ENCODE results near the gene TTC7B. TPM values are rescaled to one million over a fixed set of nuclear protein-coding genes. Genes with fewer than 3 reads are reported as not detected.

Gene TTC7B
- total RNA-seq, 1 donor from 2014 or later: 20.6 TPM

DNA sequence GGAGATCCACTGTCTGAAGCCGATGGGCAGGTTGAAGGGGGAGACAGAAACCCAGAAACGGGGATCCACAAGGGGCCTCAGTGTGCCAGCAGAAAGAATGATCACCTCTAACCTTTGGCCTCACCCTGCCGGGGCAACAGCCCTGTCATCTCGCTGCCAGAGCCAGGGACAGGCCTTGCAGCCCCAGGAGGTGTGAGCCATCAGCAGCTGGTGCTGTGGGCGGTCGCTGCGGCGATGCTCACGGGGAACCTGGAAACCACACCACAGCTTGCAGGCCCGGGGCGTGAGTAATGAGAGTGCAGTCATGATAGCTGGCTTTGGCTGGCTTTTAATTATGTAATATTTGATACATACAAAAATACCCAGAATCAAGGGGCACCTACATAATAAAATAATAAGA lies 4.7 kb upstream of the TTC7B start:
- no peaks in the 10 kb centered on the region for H3K4me1 ChIP-seq
- Mint-ChIP-seq H3K9me3 (peaks cover 33% of the 10 kb centered on the region), H3K27ac (peak overlapping the region; percentile 28), H3K4me1 (peaks cover 14% of the 10 kb centered on the region), H3K36me3 (no peaks in the 10 kb centered on the region), H3K4me3 (no peak overlapping the region), H3K27me3 (ENCODE audit: insufficient read depth, low read depth) (peaks cover 12% of the 10 kb centered on the region)
- H3K79me2 ChIP-seq (ENCODE audit: low read depth): no peaks in the 10 kb centered on the region
- no peaks in the 10 kb centered on the region for H3K36me3 ChIP-seq
- TF ChIP-seq EZH2 (IDR thresholded peaks at IDR 0.05): no peak
- TF ChIP-seq, protein P1, sequence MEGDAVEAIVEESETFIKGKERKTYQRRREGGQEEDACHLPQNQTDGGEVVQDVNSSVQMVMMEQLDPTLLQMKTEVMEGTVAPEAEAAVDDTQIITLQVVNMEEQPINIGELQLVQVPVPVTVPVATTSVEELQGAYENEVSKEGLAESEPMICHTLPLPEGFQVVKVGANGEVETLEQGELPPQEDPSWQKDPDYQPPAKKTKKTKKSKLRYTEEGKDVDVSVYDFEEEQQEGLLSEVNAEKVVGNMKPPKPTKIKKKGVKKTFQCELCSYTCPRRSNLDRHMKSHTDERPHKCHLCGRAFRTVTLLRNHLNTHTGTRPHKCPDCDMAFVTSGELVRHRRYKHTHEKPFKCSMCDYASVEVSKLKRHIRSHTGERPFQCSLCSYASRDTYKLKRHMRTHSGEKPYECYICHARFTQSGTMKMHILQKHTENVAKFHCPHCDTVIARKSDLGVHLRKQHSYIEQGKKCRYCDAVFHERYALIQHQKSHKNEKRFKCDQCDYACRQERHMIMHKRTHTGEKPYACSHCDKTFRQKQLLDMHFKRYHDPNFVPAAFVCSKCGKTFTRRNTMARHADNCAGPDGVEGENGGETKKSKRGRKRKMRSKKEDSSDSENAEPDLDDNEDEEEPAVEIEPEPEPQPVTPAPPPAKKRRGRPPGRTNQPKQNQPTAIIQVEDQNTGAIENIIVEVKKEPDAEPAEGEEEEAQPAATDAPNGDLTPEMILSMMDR (IDR thresholded peaks at IDR 0.05): no peak
- TF ChIP-seq EZH2phosphoT487 (IDR thresholded peaks at IDR 0.05): no peak
- no peaks in the 10 kb centered on the region for H3K9me3 ChIP-seq (ENCODE audit: low read depth)
- no peak overlapping the region for H3K4me3 ChIP-seq
- no peak overlapping the region for H2AFZ ChIP-seq (replicated peaks)
- H3F3A ChIP-seq (ENCODE audit: low read depth): no peaks in the 10 kb centered on the region
- H3K27ac ChIP-seq: no peak overlapping the region
- no peak overlapping the region for H3K4me2 ChIP-seq
- no peaks in the 10 kb centered on the region for H4K20me1 ChIP-seq (ENCODE audit: low read depth)
- DNase-seq (ENCODE audit: low spot score): no peak
- H3K9ac ChIP-seq: no peak overlapping the region
- H3K27me3 ChIP-seq: peaks cover 9% of the 10 kb centered on the region

DNA sequence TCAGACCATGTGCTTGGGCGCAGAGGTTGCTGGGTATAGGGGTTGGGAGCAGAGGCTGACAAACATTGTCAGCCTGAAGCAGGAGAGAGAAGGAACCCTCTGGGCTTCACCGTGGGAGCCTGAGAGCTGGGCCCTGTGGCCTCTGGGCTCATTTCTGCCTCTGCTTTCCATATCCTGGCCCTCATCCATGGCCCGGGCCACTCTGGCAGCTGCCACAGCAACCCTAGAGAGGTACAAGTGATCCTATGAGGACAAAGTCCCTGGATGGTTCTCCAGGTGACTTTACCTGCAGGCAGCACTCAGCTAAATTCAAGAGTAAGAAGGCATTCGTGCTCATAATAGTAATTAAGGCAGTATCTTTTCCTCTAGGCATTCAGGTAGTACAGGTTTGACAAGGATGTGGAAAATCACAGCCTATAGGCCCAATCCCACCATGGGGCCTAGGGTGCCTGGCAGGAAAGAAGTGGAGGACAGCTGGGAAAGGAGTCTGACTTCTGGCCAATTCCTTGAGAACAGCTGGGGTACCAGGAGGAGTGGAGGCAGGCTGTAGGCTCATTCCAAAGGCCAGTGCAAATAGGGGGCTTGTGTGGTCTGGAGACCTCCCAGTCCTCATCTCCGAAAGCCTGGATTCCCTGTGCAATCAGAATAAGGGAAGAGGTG lies 3.6 kb upstream of the TTC7B start:
- no peak overlapping the region for H3K4me3 Mint-ChIP-seq
- no peak for DNase-seq (ENCODE audit: low spot score)
- peaks cover 12% of the 10 kb centered on the region for H3K27me3 Mint-ChIP-seq (ENCODE audit: insufficient read depth, low read depth)
- Histone ChIP-seq H3F3A (ENCODE audit: low read depth) (no peaks in the 10 kb centered on the region), H3K9ac (no peak overlapping the region), H3K9me3 (ENCODE audit: low read depth) (no peaks in the 10 kb centered on the region), H3K79me2 (ENCODE audit: low read depth) (no peaks in the 10 kb centered on the region), H3K4me1 (no peaks in the 10 kb centered on the region), H3K27me3 (peaks cover 18% of the 10 kb centered on the region), H3K36me3 (no peaks in the 10 kb centered on the region), H3K4me2 (no peak overlapping the region), H3K4me3 (no peak overlapping the region), H2AFZ (replicated peaks) (no peak overlapping the region), H4K20me1 (ENCODE audit: low read depth) (no peaks in the 10 kb centered on the region), H3K27ac (no peak overlapping the region)
- H3K4me1 Mint-ChIP-seq: peaks cover 22% of the 10 kb centered on the region
- TF ChIP-seq EZH2phosphoT487 (IDR thresholded peaks at IDR 0.05): no peak
- no peak overlapping the region for H3K27ac Mint-ChIP-seq
- H3K36me3 Mint-ChIP-seq: no peaks in the 10 kb centered on the region
- peaks cover 26% of the 10 kb centered on the region for H3K9me3 Mint-ChIP-seq

DNA sequence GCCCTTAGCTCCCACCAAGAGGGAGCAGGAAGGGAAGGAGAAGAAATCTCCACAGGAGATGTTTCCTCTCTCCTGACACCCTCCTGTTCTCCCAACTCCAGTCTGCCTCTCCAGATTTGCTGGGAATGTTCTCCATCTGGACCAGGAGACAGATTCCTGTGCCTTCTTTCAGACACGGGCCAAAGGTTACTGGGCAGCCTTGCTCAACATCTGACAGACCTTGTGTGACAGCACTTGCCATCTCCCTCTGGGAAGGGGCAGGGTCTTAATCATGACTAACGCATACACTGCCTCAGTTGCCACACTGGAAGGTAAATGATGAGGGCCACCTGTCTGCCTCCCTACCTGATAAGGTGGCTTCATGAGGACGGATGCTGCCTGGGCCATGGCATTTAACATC lies 2.5 kb upstream of the TTC7B start:
- peaks cover 12% of the 10 kb centered on the region for H3K27me3 Mint-ChIP-seq (ENCODE audit: insufficient read depth, low read depth)
- TF ChIP-seq EZH2phosphoT487 (IDR thresholded peaks at IDR 0.05) (no peak), EZH2 (IDR thresholded peaks at IDR 0.05) (no peak)
- TF ChIP-seq, protein P1 (IDR thresholded peaks at IDR 0.05): no peak

DNA sequence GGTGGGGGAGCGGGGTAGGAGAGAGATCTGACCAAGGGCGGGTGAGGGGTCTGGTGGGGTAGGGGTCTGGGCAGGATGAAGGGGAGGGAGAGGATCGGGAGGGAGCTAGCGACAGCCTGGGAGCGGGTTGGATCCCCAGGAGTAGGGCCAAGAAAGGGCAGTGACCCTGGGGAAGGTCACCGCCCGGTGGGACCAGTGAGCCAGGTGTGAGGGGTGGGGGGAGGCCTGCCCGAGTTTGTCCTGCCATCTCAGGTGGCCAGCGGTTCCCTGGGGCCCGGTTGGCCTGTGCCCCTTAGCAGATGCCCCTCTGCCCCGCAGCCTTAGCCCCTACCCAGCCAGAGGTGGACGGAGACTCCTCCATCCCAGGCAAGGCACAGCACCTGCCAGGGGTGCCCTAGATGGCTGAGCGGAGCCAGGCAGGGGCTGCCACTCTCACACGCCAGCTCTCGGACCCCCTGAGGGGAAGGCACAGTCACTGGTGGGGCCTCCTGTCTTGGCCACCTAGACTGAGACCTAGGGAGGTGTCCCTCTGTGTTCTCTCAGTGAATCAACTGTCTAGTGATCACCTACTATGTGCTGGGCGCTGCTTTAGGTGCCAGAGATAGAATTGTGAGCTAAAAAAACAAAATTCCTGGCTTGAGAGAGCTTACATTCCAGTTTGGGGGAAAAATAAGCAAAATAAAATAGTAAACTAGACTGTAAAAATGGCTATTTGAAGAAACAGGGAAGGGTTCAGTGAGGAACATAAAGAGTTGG lies 629 bp upstream of the TTC7B start:
- peak overlapping the region; percentile 30 for H3K4me3 ChIP-seq
- H3K4me3 Mint-ChIP-seq: peak overlapping the region; percentile 78
- peak overlapping the region; percentile 90 for H3K27ac Mint-ChIP-seq
- peaks cover 38% of the 10 kb centered on the region for H3K4me1 Mint-ChIP-seq
- H3K4me2 ChIP-seq: peak overlapping the region; percentile 66
- H3K27me3 ChIP-seq: peaks cover 23% of the 10 kb centered on the region
- no peaks in the 10 kb centered on the region for H3K36me3 ChIP-seq
- no peak overlapping the region for H2AFZ ChIP-seq (replicated peaks)
- H3K4me1 ChIP-seq: peaks cover 3% of the 10 kb centered on the region
- H3K9me3 Mint-ChIP-seq: peaks cover 3% of the 10 kb centered on the region
- H3K79me2 ChIP-seq (ENCODE audit: low read depth): no peaks in the 10 kb centered on the region
- no peak for DNase-seq (ENCODE audit: low spot score)
- no peak for TF ChIP-seq EZH2 (IDR thresholded peaks at IDR 0.05)
- TF ChIP-seq, protein P1 (IDR thresholded peaks at IDR 0.05): no peak
- no peak for TF ChIP-seq EZH2phosphoT487 (IDR thresholded peaks at IDR 0.05)
- H4K20me1 ChIP-seq (ENCODE audit: low read depth): peaks cover 3% of the 10 kb centered on the region
- H3K27me3 Mint-ChIP-seq (ENCODE audit: insufficient read depth, low read depth): peaks cover 13% of the 10 kb centered on the region
- H3K9ac ChIP-seq: no peak overlapping the region
- no peak overlapping the region for H3K27ac ChIP-seq
- no peaks in the 10 kb centered on the region for H3F3A ChIP-seq (ENCODE audit: low read depth)
- H3K9me3 ChIP-seq (ENCODE audit: low read depth): no peaks in the 10 kb centered on the region
- H3K36me3 Mint-ChIP-seq: no peaks in the 10 kb centered on the region

More for the DNA sequence above, 2.5 kb upstream of the TTC7B start:
- Histone ChIP-seq H3K27me3 (peaks cover 23% of the 10 kb centered on the region), H3K9ac (no peak overlapping the region), H2AFZ (replicated peaks) (no peak overlapping the region), H3K4me2 (no peak overlapping the region), H3K4me3 (no peak overlapping the region), H3K36me3 (no peaks in the 10 kb centered on the region), H3F3A (ENCODE audit: low read depth) (no peaks in the 10 kb centered on the region), H3K9me3 (ENCODE audit: low read depth) (no peaks in the 10 kb centered on the region), H3K27ac (no peak overlapping the region), H4K20me1 (ENCODE audit: low read depth) (no peaks in the 10 kb centered on the region), H3K79me2 (ENCODE audit: low read depth) (no peaks in the 10 kb centered on the region), H3K4me1 (no peaks in the 10 kb centered on the region)
- Mint-ChIP-seq H3K4me1 (peaks cover 30% of the 10 kb centered on the region), H3K27ac (no peak overlapping the region), H3K9me3 (peaks cover 18% of the 10 kb centered on the region), H3K36me3 (no peaks in the 10 kb centered on the region), H3K4me3 (no peak overlapping the region)
- DNase-seq (ENCODE audit: low spot score): no peak

All from neural progenitor cell (in vitro differentiated cells).